NT2/D1 (cell line): ENCODE data around the gene MCTP1.

Experiments used
- SUZ12 ChIP-seq: IDR thresholded peaks from 2 replicates; pipeline ENCODE4 v1.6.1; 2011; ENCODE audit not compliant: insufficient read length, insufficient read depth; ENCODE audit errors: extremely low read depth
- YY1 ChIP-seq: IDR thresholded peaks from 2 replicates; pipeline ENCODE4 v1.6.1; 2011; ENCODE audit not compliant: insufficient read length, insufficient read depth

DNA sequence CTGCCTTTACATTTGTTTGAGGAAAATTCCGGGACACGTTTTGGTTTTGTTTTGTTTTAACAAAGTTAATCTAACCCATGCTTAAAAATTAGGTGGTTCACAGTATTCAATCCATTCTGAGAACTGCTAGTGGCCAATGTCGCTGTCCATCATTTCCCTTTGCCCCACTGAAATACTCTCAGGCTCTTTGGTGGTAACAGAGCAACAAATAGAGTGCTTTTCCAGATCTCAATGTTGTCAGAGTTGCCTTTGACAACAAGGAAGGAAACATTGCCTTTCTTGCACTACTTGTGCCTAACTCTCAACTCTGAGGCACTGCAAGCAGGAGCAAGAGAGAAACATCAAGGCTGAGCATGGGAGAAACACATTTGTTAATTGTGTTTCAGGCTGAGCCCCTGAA is 154.0 kb downstream of the MCTP1 start:
- no peak for TF ChIP-seq YY1
- TF ChIP-seq SUZ12: no peak
